HUES64 (cell line): ENCODE data around the gene ZNF280D.

Experiments
- H3K27ac ChIP-seq: 2 replicates; pipeline ENCODE4 v1.7.0; 2013; ENCODE audit warnings: low read depth, low read length, inconsistent platforms
- H3K27me3 ChIP-seq: 2 replicates; pipeline ENCODE4 v1.6.1; 2013; ENCODE audit warnings: mild to moderate bottlenecking, low read length; ENCODE audit not compliant: insufficient read depth
- H3K36me3 ChIP-seq: 2 replicates; pipeline ENCODE4 v1.6.1; 2013; ENCODE audit warnings: mild to moderate bottlenecking, low read length; ENCODE audit not compliant: insufficient read depth
- H3K4me1 ChIP-seq: 2 replicates; pipeline ENCODE4 v1.6.1; 2013; ENCODE audit warnings: mild to moderate bottlenecking, low read length, moderate library complexity; ENCODE audit not compliant: insufficient read depth
- H3K4me3 ChIP-seq: 2 replicates; pipeline ENCODE4 v1.5.1; 2013; ENCODE audit warnings: mild to moderate bottlenecking, low read length, moderate library complexity
- H3K9ac ChIP-seq: 2 replicates; pipeline ENCODE4 v1.6.1; 2013; ENCODE audit warnings: mild to moderate bottlenecking, low read depth, low read length
- H3K9me3 ChIP-seq: 2 replicates; pipeline ENCODE4 v1.6.1; 2013; ENCODE audit warnings: low read depth, low read length; ENCODE audit not compliant: insufficient read depth
- WGBS: fragments of 150-250, 120-280 bp; methylation state at CpG from one replicate; pipeline ENCODE4 v1.1.7; 2013; ENCODE audit warnings: missing lambda C conversion rate; 5-methylcytosine and 5-hydroxymethylcytosine counted together

ZNF280D gene

DNA sequence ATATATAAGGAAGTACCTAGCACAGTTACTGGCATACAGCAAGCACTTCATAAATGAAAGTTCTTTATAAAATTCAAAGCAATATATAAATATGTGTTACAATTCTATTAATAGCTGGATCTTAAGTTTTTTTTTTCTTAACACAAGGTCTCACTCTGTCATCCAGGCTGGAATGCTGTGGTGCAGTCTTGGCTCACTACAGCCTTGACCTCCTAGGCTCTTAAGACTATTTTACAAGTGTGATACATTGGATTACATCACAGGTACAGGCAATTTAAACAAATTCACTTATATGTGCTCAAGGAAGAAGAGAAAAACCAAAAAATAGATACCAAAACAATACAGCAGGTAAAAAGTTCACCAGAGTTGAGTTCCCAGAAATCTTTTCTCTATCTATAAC, 60.6 kb downstream of the ZNF280D start:
- no peaks in the 10 kb centered on the region for H3K27me3 ChIP-seq
- H3K9me3 ChIP-seq: no peaks in the 10 kb centered on the region
- no peak overlapping the region for H3K4me3 ChIP-seq
- H3K9ac ChIP-seq: no peak overlapping the region
- no peaks in the 10 kb centered on the region for H3K36me3 ChIP-seq
- no peaks in the 10 kb centered on the region for H3K4me1 ChIP-seq
- no peak overlapping the region for H3K27ac ChIP-seq

DNA sequence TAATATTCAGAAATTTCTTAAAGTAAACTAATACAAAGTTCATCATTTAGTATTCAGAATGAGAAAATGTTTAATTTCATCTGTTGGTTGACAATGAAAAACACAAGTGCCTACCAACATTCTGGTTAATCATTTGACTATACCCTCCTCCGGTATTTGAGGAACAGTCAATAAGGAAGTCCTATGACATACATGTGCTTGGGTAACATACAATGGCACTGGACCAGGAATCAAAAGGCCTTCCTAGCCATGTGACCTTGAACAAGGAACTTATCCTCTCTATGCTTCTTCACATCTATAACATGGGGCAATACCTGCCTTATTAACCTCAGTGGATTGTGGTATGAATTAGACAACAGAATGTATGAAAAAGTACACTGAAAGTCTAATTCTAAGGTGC, 65.8 kb downstream of the ZNF280D start:
- Histone ChIP-seq H3K4me3 (no peak overlapping the region), H3K36me3 (peaks cover 4% of the 10 kb centered on the region; the same call in 1 of the 2 replicates), H3K4me1 (no peaks in the 10 kb centered on the region), H3K27ac (no peak overlapping the region), H3K9me3 (no peaks in the 10 kb centered on the region), H3K9ac (no peak overlapping the region), H3K27me3 (no peaks in the 10 kb centered on the region)
- WGBS: 91% methylated on average over 1 of the region's 1 CpG

DNA sequence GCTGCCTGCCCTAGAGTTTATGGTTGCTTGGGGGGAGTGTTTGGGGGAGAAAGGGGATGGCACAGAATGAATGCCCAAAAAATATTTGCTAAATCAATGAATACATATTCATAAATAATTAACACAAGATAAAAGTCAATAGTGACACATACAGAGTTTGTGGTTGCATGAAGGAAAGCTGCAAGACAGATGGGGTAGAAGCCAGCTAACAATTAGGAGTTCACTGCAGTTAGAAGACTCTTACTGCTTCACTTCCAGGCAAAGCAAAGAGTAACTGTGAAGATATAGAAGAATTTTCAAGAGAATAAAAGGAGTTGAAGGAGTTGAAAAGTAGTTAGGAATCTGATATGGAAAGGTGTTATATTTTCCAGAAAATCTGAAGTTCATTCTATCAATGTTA, 72.4 kb downstream of the ZNF280D start:
- no peaks in the 10 kb centered on the region for H3K4me1 ChIP-seq
- H3K36me3 ChIP-seq: no peaks in the 10 kb centered on the region
- no peaks in the 10 kb centered on the region for H3K9me3 ChIP-seq
- H3K4me3 ChIP-seq: no peak overlapping the region
- no peak overlapping the region for H3K27ac ChIP-seq
- H3K9ac ChIP-seq: no peak overlapping the region
- H3K27me3 ChIP-seq: no peaks in the 10 kb centered on the region

DNA sequence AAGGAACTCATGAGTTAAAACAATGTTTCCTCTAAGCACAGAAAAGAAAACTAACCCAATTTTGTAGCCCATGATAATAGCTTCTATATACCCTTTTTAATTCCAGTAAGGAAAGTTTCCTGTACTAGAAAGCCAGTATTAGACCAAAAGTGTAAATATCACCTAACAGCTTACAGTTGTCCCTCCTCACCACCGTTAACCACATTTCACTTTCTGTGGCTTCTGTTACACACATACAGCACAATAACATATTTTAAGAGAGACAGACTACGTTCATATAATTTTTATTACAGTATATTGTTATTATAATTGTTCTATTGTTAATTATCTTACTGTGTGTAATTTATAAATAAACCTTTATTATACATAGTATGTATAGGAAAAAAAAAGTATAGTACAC, 74.1 kb downstream of the ZNF280D start:
- Histone ChIP-seq H3K27ac (no peak overlapping the region), H3K4me3 (no peak overlapping the region), H3K27me3 (no peaks in the 10 kb centered on the region), H3K9me3 (no peaks in the 10 kb centered on the region), H3K9ac (no peak overlapping the region), H3K4me1 (no peaks in the 10 kb centered on the region), H3K36me3 (no peaks in the 10 kb centered on the region)
- WGBS: 85% methylated on average over 1 of the region's 2 CpGs

DNA sequence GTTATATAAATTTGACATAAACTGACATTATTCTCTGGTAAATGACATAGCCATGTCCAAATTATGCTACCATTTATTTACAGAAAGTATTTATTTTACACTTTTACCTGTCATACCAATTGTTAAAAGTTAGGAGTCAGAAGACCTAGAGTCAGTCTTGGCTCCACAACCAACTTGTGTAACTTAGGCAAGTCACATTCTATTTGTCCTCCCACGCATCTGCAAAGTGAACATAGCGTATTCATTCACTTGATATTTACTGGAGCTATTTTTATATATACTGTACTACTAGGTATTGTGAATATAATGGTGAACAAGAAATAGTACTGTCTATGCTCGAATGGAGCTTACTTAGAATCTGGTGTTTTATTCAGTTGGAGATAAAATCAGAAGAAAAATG, 78.7 kb downstream of the ZNF280D start:
- Histone ChIP-seq H3K4me3 (no peak overlapping the region), H3K4me1 (no peaks in the 10 kb centered on the region), H3K9ac (no peak overlapping the region), H3K27ac (no peak overlapping the region), H3K36me3 (no peaks in the 10 kb centered on the region), H3K9me3 (no peaks in the 10 kb centered on the region), H3K27me3 (no peaks in the 10 kb centered on the region)
- WGBS: 94% methylated on average over 3 of the region's 3 CpGs

DNA sequence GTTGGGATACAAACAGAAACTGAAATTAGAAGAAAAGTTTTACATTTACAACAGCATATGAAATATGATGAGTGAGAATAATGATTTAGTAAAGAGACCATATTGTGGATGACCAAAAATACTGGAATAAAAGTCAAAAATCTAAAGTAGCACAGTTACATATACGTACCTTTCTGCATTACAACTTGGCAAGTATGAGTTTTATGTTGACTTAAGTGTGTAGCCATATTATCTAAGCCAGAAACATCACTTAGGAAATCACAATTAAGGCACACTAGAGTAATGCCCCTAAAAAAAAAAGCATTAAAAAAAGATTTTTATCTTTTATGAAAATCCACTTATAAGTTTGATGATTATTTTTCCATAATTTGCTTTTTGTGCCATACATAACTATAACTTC, 79.1 kb downstream of the ZNF280D start:
- Histone ChIP-seq H3K27me3 (no peaks in the 10 kb centered on the region), H3K27ac (no peak overlapping the region), H3K9ac (no peak overlapping the region), H3K4me3 (no peak overlapping the region), H3K4me1 (no peaks in the 10 kb centered on the region), H3K9me3 (no peaks in the 10 kb centered on the region), H3K36me3 (no peaks in the 10 kb centered on the region)
- 100% methylated on average over 1 of the region's 1 CpG for WGBS

DNA sequence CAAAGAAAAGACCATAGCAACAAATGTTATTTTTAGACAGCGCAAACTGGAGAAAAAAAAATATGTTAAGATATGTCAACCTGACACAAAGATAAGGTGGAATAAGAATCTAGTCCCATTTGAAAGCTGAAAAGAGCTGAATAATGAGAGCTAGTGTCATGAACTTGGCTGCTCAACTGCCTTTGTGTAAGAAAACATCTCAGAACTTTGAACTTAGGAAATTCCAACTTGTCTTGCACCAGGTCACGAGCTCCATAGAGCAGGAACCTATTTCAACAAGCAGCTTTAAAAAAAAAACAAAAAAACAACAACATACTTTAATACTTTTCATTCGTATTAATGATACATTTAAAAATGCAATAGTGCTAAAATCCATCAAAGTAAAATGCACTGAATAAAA, 79.5 kb downstream of the ZNF280D start:
- no peaks in the 10 kb centered on the region for H3K36me3 ChIP-seq
- no peak overlapping the region for H3K9ac ChIP-seq
- no peaks in the 10 kb centered on the region for H3K4me1 ChIP-seq
- H3K27ac ChIP-seq: no peak overlapping the region
- no peaks in the 10 kb centered on the region for H3K9me3 ChIP-seq
- 97% methylated on average over 2 of the region's 3 CpGs for whole genome bisulfite sequencing
- H3K27me3 ChIP-seq: no peaks in the 10 kb centered on the region
- no peak overlapping the region for H3K4me3 ChIP-seq

DNA sequence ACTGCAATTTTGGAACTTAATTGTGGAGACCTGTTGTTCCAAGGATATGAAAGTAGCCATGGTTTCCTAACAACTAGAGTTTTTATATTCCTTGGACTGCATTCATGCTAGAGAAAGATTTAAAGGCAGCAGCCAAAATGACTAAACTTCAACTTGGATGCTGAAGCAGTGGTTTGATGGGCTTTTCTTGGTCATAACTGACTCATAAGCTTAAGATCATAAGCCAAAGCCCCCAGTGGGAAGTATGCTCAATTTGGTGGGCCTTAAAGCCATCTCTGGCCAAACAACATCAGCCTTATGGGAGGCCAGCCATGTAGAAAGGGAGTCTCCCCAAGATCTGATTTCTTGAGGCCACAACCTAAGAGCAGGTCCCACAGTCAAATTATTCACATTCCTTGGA, 80.2 kb downstream of the ZNF280D start:
- H3K9ac ChIP-seq: no peak overlapping the region
- H3K27ac ChIP-seq: no peak overlapping the region
- H3K4me3 ChIP-seq: no peak overlapping the region
- H3K36me3 ChIP-seq: no peaks in the 10 kb centered on the region
- H3K4me1 ChIP-seq: no peaks in the 10 kb centered on the region
- no peaks in the 10 kb centered on the region for H3K9me3 ChIP-seq
- no peaks in the 10 kb centered on the region for H3K27me3 ChIP-seq

DNA sequence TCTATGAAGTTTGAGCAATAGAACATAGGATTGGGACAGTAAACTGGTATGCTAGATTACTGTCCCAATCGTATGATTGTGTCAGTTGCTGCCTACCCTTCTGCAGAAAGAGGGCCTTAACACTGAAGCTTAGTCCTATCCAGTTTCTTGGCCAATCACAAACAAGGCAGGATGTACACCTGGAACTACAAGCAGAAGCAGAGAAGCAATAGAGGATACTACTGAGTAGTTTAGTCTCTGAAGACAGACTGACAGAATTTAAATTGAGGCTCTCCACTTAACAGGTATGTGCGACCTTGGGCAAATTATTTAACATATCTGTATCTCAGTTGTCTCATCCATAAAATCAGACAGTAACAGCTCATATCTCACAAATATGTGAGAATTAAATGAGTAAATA, 85.0 kb downstream of the ZNF280D start:
- Histone ChIP-seq H3K27ac (no peak overlapping the region), H3K27me3 (no peaks in the 10 kb centered on the region), H3K36me3 (no peaks in the 10 kb centered on the region), H3K9ac (no peak overlapping the region), H3K4me1 (no peaks in the 10 kb centered on the region), H3K9me3 (no peaks in the 10 kb centered on the region), H3K4me3 (no peak overlapping the region)
- 94% methylated on average over 1 of the region's 2 CpGs for WGBS

DNA sequence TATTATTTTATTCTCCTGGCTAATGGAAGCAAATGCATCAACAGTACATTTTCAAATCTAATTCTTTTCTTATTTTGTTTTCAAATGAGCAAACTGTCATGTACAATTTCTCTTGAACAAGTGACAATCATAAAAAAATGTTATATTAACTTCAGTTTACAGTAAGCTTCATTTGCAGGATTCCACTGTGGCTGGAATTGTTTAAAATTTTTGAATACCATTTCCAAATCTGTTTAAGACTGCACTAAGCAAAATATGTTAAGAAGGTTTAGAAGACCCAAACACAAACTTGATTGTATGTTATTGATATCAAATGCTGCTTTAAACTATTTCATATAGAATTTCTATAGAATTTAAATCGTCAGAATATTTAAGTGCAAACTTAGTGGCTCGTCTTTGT, 92.8 kb downstream of the ZNF280D start:
- Histone ChIP-seq H3K27me3 (no peaks in the 10 kb centered on the region), H3K36me3 (no peaks in the 10 kb centered on the region), H3K27ac (no peak overlapping the region), H3K4me1 (no peaks in the 10 kb centered on the region), H3K9me3 (no peaks in the 10 kb centered on the region), H3K9ac (no peak overlapping the region), H3K4me3 (no peak overlapping the region)
- no CpG with 5 or more reads among the region's 2 CpGs for WGBS

DNA sequence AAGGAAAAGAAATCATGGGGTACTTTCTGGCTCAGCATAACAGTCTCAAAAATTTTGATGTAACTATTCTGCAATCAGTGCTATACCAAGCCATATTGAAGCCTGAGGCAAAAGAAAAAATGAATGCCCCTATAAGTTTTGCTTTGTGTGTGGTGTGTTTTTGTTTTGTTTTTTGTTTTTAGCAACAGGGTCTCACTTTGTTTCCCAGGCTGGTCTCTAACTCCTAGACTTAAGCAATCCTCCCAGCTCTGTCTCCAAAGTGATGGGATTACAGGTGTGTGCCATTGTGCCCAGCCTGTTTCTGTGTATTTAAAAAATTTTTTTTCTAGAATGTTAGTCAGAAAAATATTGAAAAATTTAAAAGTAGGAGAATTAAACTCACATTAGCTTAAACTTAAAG, 93.2 kb downstream of the ZNF280D start:
- Histone ChIP-seq H3K27me3 (no peaks in the 10 kb centered on the region), H3K4me1 (no peaks in the 10 kb centered on the region), H3K4me3 (no peak overlapping the region), H3K9ac (no peak overlapping the region), H3K27ac (no peak overlapping the region), H3K36me3 (no peaks in the 10 kb centered on the region), H3K9me3 (no peaks in the 10 kb centered on the region)

DNA sequence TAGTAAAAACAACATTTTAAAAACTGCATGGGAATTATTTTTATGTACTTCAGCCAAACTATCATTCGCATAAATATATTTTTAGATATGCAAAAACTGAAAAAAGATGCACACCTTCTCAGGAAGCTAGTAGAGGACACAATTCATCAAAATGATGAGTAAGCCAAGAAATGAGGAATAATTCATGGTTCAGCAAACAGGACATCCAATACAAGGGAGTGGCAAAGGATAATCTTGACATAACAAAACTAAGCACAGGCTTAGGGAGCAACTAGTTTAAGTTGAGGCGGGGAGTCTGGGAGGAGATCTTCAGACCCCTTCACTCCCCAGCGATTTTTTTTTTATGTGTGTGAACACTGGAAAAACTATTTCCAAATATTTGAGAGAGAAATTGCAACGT, 93.7 kb downstream of the ZNF280D start:
- Histone ChIP-seq H3K9ac (no peak overlapping the region), H3K27me3 (no peaks in the 10 kb centered on the region), H3K36me3 (no peaks in the 10 kb centered on the region), H3K27ac (no peak overlapping the region), H3K4me1 (no peaks in the 10 kb centered on the region), H3K9me3 (no peaks in the 10 kb centered on the region), H3K4me3 (no peak overlapping the region)
- no CpG with 5 or more reads among the region's 4 CpGs for WGBS
